ENCODE data around the gene KCNK1. TPM values are rescaled to one million over a fixed set of nuclear protein-coding genes. Genes with fewer than 3 reads are reported as not detected.

KCNK1 gene
- total RNA-seq, 2 donors from 2014 or later = 5.2 to 6.3 TPM

- no peaks in the 10 kb centered on the region for H3K36me3 ChIP-seq (replicated peaks in 1 of 2; ENCODE audit: insufficient read depth in 1 of 2, low read depth in 2 of 2)
- TF ChIP-seq, protein P1, sequence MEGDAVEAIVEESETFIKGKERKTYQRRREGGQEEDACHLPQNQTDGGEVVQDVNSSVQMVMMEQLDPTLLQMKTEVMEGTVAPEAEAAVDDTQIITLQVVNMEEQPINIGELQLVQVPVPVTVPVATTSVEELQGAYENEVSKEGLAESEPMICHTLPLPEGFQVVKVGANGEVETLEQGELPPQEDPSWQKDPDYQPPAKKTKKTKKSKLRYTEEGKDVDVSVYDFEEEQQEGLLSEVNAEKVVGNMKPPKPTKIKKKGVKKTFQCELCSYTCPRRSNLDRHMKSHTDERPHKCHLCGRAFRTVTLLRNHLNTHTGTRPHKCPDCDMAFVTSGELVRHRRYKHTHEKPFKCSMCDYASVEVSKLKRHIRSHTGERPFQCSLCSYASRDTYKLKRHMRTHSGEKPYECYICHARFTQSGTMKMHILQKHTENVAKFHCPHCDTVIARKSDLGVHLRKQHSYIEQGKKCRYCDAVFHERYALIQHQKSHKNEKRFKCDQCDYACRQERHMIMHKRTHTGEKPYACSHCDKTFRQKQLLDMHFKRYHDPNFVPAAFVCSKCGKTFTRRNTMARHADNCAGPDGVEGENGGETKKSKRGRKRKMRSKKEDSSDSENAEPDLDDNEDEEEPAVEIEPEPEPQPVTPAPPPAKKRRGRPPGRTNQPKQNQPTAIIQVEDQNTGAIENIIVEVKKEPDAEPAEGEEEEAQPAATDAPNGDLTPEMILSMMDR (IDR thresholded peaks at IDR 0.05) = no peak
- no peak for TF ChIP-seq POLR2A (IDR thresholded peaks at IDR 0.05)
- H3K9me3 ChIP-seq = no peaks in the 10 kb centered on the region
- WGBS, 2 donors = 89 to 92% methylated on average over 4 of the region's 4 CpGs
- H3K27ac ChIP-seq = no peak overlapping the region
- peaks cover 19% of the 10 kb centered on the region for H3K4me1 ChIP-seq
- ATAC-seq = no peak
- no peaks in the 10 kb centered on the region for H3K27me3 ChIP-seq
- intact Hi-C loops (cut with DNase I) = no loop called here
- no peak overlapping the region for H3K4me3 ChIP-seq
- DNase-seq = no peak
These were observed 62.0 kb downstream of the KCNK1 start for GRCh38 chr1:233675893-233676292.

GRCh38 chr1:233677690-233678354 is 63.9 kb downstream of the KCNK1 start:
- no peaks in the 10 kb centered on the region for H3K36me3 ChIP-seq (replicated peaks in 1 of 2; ENCODE audit: insufficient read depth in 1 of 2, low read depth in 2 of 2)
- H3K27ac ChIP-seq = no peak overlapping the region
- ATAC-seq (no peak), DNase-seq (no peak)
- H3K27me3 ChIP-seq = no peaks in the 10 kb centered on the region
- WGBS, 2 donors = 84 to 92% methylated on average over 7 of the region's 7 CpGs
- TF ChIP-seq, protein P1 (IDR thresholded peaks at IDR 0.05) = no peak
- TF ChIP-seq POLR2A (IDR thresholded peaks at IDR 0.05) = no peak
- H3K9me3 ChIP-seq = no peaks in the 10 kb centered on the region
- H3K4me1 ChIP-seq = peaks cover 16% of the 10 kb centered on the region
- intact Hi-C loops (cut with DNase I) = no loop called here
- no peak overlapping the region for H3K4me3 ChIP-seq

DNA sequence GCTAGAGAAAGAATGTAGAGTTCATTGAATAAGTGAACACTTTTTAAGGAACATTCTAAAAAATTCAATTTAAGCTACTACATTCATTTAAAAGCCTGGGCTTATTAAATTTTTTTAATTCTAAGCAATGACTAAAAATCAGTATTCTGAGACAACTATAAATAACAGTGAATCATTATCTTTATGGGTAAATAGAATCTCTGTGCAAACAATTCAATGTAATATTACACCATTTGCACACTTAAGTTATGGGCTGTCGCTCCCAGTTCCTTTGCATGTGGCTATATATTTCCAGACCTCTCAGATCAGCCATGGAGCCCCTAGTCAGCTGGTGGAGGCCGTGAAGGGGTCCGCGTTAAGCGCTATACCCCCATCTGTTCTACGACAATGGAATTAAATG is 65.1 kb downstream of the KCNK1 start:
- DNase-seq = no peak

DNA sequence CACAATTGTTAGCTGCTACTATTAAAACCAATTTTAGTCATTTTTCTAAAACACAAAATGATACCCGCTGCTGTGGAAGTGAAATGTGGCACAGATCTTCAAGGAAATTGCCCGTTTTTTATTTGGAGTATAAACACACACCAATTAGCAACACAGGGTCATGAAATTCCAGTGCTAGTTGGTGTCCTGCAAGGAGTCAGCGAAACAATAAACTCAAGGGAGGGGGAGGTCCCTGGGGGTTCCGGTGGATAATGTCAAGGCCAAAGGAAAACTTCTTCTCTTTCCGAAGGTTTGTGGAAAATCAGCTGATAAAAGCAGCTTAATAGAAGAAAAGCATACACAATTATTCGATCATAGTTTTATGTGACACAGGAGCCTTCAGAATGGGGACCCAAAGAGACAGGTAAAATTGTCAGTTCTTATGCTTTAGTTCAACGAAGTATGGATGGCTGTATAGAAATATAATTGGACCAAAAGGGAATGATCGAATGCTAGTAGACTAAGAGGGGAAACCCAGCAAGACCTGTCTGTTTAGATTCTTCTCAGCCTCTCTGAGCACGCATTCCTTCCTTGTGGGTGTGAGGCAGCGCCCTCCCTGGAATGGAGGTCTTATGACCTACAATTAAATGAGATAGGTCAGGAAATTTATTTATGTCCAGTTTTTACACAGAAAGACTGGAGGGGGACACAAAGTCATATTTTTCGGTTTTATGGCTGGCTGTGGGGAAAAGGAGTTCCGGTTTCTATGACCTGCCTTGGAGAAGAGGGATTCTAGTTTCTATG is 65.9 kb downstream of the KCNK1 start:
- Histone ChIP-seq H3K27me3 (no peaks in the 10 kb centered on the region), H3K36me3 (replicated peaks in 1 of 2; ENCODE audit: insufficient read depth in 1 of 2, low read depth in 2 of 2) (no peaks in the 10 kb centered on the region), H3K4me3 (no peak overlapping the region), H3K9me3 (no peaks in the 10 kb centered on the region), H3K4me1 (no peaks in the 10 kb centered on the region), H3K27ac (no peak overlapping the region)
- intact Hi-C loops (cut with DNase I) = no loop called here
- TF ChIP-seq, protein P1 (IDR thresholded peaks at IDR 0.05) = no peak
- TF ChIP-seq POLR2A (IDR thresholded peaks at IDR 0.05) = no peak
- DNase-seq (no peak), ATAC-seq (no peak)
- WGBS, 2 donors = 76 to 81% methylated on average over 12 of the region's 12 CpGs

More for the DNA sequence above, 65.1 kb downstream of the KCNK1 start:
- no peak overlapping the region for H3K27ac ChIP-seq
- no peaks in the 10 kb centered on the region for H3K27me3 ChIP-seq
- H3K4me1 ChIP-seq = peaks cover 4% of the 10 kb centered on the region
- intact Hi-C loops (cut with DNase I) = no loop called here
- TF ChIP-seq, protein P1 (IDR thresholded peaks at IDR 0.05) = no peak
- no peak for TF ChIP-seq POLR2A (IDR thresholded peaks at IDR 0.05)
- 82 to 87% methylated on average over 6 of the region's 6 CpGs for WGBS, 2 donors
- H3K9me3 ChIP-seq = no peaks in the 10 kb centered on the region
- no peak for ATAC-seq
- no peaks in the 10 kb centered on the region for H3K36me3 ChIP-seq (replicated peaks in 1 of 2; ENCODE audit: insufficient read depth in 1 of 2, low read depth in 2 of 2)
- H3K4me3 ChIP-seq = no peak overlapping the region
